Activated naive CD4-positive, alpha-beta T cell treated with anti-CD3 and anti-CD28 coated beads, Interleukin-2, amount 10 ng/mL, durations not matched to agents 7 days and 5 days (primary cell): Measurements from ENCODE around the gene CTNNAL1.
"Not testable (repeated sequence)": the region's sequence is repeated elsewhere in the genome, so short reads cannot be mapped to it uniquely, and the experiment has no call there.

Source experiments
- CTCF ChIA-PET: fragments of 350-600 bp; sonication (Branson Sonifier 250); formaldehyde crosslinking; loops from one replicate; lab custom pipeline; 2021; ENCODE audit warnings: antibody characterized with exemption; lab: Charles Lee
- DNase-seq: peaks from one replicate; pipeline ENCODE4 v3.0.0-alpha.2; 2020
- H3K27ac Mint-ChIP-seq: one replicate; pipeline ENCODE4 v1.8.0; 2021; ENCODE audit warnings: mild to moderate bottlenecking, moderate library complexity, mixed read lengths
- H3K27me3 Mint-ChIP-seq: one replicate; pipeline ENCODE4 v1.8.0; 2021; ENCODE audit warnings: mild to moderate bottlenecking, mixed read lengths
- H3K36me3 Mint-ChIP-seq: one replicate; pipeline ENCODE4 v1.8.0; 2021; ENCODE audit warnings: mixed read lengths
- H3K4me1 Mint-ChIP-seq: one replicate; pipeline ENCODE4 v1.8.0; 2021; ENCODE audit warnings: mixed read lengths
- H3K4me3 Mint-ChIP-seq: one replicate; pipeline ENCODE4 v1.8.0; 2021; ENCODE audit warnings: mild to moderate bottlenecking, moderate library complexity, mixed read lengths
- H3K9me3 Mint-ChIP-seq: one replicate; pipeline ENCODE4 v1.8.0; 2021; ENCODE audit warnings: mixed read lengths

CTNNAL1 gene

GRCh38 chr9:108994695-108995094, 18.6 kb downstream of the CTNNAL1 start:
- no peak for DNase-seq
- no peak overlapping the region for H3K27ac Mint-ChIP-seq
- H3K4me3 Mint-ChIP-seq = no peak overlapping the region
- no peaks in the 10 kb centered on the region for H3K27me3 Mint-ChIP-seq
- H3K36me3 Mint-ChIP-seq = peaks cover 4% of the 10 kb centered on the region
- H3K9me3 Mint-ChIP-seq = no peaks in the 10 kb centered on the region
- H3K4me1 Mint-ChIP-seq = peaks cover 10% of the 10 kb centered on the region
- CTCF ChIA-PET = interaction anchor here (0.9 kb wide), 1 partner anchor 41 kb away, joined by 3 read pairs; no protein-coding TSS in a partner anchor

GRCh38 chr9:108991479-108991878, 21.8 kb downstream of the CTNNAL1 start:
- H3K27ac Mint-ChIP-seq = no peak overlapping the region
- no peaks in the 10 kb centered on the region for H3K9me3 Mint-ChIP-seq
- CTCF ChIA-PET = no interaction called here
- no peak for DNase-seq
- H3K36me3 Mint-ChIP-seq = peaks cover 8% of the 10 kb centered on the region
- H3K27me3 Mint-ChIP-seq = no peaks in the 10 kb centered on the region
- peaks cover 10% of the 10 kb centered on the region for H3K4me1 Mint-ChIP-seq
- H3K4me3 Mint-ChIP-seq = no peak overlapping the region

- CTCF ChIA-PET = no interaction called here
- Mint-ChIP-seq H3K4me1 (no peaks in the 10 kb centered on the region), H3K4me3 (no peak overlapping the region), H3K27me3 (no peaks in the 10 kb centered on the region), H3K36me3 (peaks cover 4% of the 10 kb centered on the region), H3K9me3 (no peaks in the 10 kb centered on the region), H3K27ac (no peak overlapping the region)
- no peak for DNase-seq
Measured at GRCh38 chr9:108983885-108984284, 29.4 kb downstream of the CTNNAL1 start.

- Mint-ChIP-seq H3K27ac (no peak overlapping the region), H3K27me3 (no peaks in the 10 kb centered on the region), H3K4me3 (no peak overlapping the region), H3K36me3 (peaks cover 4% of the 10 kb centered on the region), H3K9me3 (no peaks in the 10 kb centered on the region), H3K4me1 (no peaks in the 10 kb centered on the region)
- DNase-seq = no peak
- CTCF ChIA-PET = no interaction called here
Measured at GRCh38 chr9:108980893-108981292, 32.4 kb downstream of the CTNNAL1 start.

DNA sequence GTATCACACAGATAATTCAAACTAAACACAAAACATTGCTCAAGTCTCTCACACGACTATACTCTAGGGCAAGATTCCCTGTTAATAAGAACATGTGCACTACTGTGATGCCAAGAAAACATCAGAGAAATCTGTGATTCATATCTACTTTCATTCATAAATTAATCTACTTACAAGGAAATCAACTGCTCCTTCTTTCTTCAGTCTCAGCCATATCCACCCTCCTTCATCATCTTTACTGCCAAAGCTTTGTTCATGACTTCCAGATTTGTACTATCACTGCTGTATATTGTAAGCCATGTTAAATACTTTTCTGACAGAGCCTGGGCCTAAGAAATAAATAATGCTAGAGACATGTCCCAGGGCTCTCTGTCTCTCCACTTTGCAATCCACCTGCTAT, 35.1 kb downstream of the CTNNAL1 start:
- Mint-ChIP-seq H3K4me1 (no peaks in the 10 kb centered on the region), H3K27me3 (no peaks in the 10 kb centered on the region), H3K4me3 (no peak overlapping the region), H3K9me3 (no peaks in the 10 kb centered on the region), H3K36me3 (peaks cover 4% of the 10 kb centered on the region), H3K27ac (no peak overlapping the region)
- CTCF ChIA-PET = interaction anchor here (1.5 kb wide), 1 partner anchor 24 kb away, joined by 3 read pairs; no protein-coding TSS in a partner anchor
- DNase-seq = no peak

GRCh38 chr9:108973895-108974294, 39.4 kb downstream of the CTNNAL1 start:
- Mint-ChIP-seq H3K4me1 (no peaks in the 10 kb centered on the region), H3K27me3 (no peaks in the 10 kb centered on the region), H3K4me3 (no peak overlapping the region), H3K27ac (no peak overlapping the region), H3K36me3 (peaks cover 15% of the 10 kb centered on the region), H3K9me3 (peaks cover 5% of the 10 kb centered on the region)
- CTCF ChIA-PET = no interaction called here
- no peak for DNase-seq

DNA sequence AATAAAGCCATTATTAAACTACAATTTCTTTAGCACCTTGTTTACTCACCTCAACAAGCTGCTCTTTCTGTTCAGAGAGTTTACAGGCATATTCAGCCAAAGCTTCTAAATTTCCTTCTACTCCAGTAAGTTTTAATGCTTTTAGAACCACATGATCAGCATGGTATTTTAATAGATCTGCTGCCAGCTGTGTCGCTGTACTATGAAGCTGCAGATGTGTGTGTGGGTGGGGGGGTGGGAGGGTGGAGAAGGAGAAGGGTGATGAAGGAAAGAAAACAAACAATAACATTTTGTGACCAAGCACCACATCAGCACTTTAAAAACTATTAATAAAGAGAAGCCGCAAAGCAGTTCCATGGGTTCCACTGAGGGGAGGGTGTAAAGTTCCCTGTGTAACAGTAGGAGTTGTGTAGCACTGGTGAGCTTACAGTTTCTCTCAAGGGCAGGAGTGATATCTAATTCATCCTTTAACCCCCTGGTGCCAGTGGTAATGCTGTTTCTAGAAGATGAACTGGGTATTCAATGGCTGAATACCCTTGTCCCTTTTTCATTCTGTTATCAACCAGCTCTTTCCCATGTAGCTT, 40.6 kb downstream of the CTNNAL1 start:
- CTCF ChIA-PET = no interaction called here
- H3K36me3 Mint-ChIP-seq = peaks cover 11% of the 10 kb centered on the region
- H3K4me3 Mint-ChIP-seq = no peak overlapping the region
- no peaks in the 10 kb centered on the region for H3K27me3 Mint-ChIP-seq
- DNase-seq = no peak
- peaks cover 5% of the 10 kb centered on the region for H3K9me3 Mint-ChIP-seq
- H3K27ac Mint-ChIP-seq = no peak overlapping the region
- no peaks in the 10 kb centered on the region for H3K4me1 Mint-ChIP-seq

GRCh38 chr9:108972186-108972585, 41.1 kb downstream of the CTNNAL1 start:
- CTCF ChIA-PET = no interaction called here
- H3K4me1 Mint-ChIP-seq = no peaks in the 10 kb centered on the region
- no peak overlapping the region for H3K4me3 Mint-ChIP-seq
- peaks cover 11% of the 10 kb centered on the region for H3K36me3 Mint-ChIP-seq
- H3K9me3 Mint-ChIP-seq = peaks cover 5% of the 10 kb centered on the region
- no peak for DNase-seq
- H3K27ac Mint-ChIP-seq = no peak overlapping the region
- no peaks in the 10 kb centered on the region for H3K27me3 Mint-ChIP-seq

- H3K9me3 Mint-ChIP-seq, H3K4me3 Mint-ChIP-seq, H3K27ac Mint-ChIP-seq, DNase-seq, H3K27me3 Mint-ChIP-seq, CTCF ChIA-PET, H3K4me1 Mint-ChIP-seq: not testable (repeated sequence)
- H3K36me3 Mint-ChIP-seq = peaks cover 11% of the 10 kb centered on the region
Measured at GRCh38 chr9:108971392-108971791, 41.9 kb downstream of the CTNNAL1 start.

- Mint-ChIP-seq H3K4me1 (no peaks in the 10 kb centered on the region), H3K27ac (no peak overlapping the region), H3K4me3 (no peak overlapping the region), H3K9me3 (peaks cover 5% of the 10 kb centered on the region), H3K27me3 (no peaks in the 10 kb centered on the region), H3K36me3 (peaks cover 11% of the 10 kb centered on the region)
- CTCF ChIA-PET = interaction anchor here (1.5 kb wide), 1 partner anchor 14 kb away, joined by 6 read pairs; no protein-coding TSS in a partner anchor
- DNase-seq = no peak
Measured at GRCh38 chr9:108967916-108968315, 45.4 kb downstream of the CTNNAL1 start.

GRCh38 chr9:108963459-108964143, 49.7 kb downstream of the CTNNAL1 start:
- Mint-ChIP-seq H3K9me3 (no peaks in the 10 kb centered on the region), H3K4me3 (no peak overlapping the region), H3K27me3 (no peaks in the 10 kb centered on the region), H3K36me3 (no peaks in the 10 kb centered on the region), H3K27ac (no peak overlapping the region), H3K4me1 (no peaks in the 10 kb centered on the region)
- DNase-seq = no peak
- CTCF ChIA-PET = interaction anchor here (1.3 to 3.0 kb wide), 2 partner anchors 10 to 22 kb away, joined by 4 to 18 read pairs; no protein-coding TSS in a partner anchor

- H3K4me1 Mint-ChIP-seq = no peaks in the 10 kb centered on the region
Measured at GRCh38 chr9:108961151-108961550, 52.1 kb downstream of the CTNNAL1 start.

DNA sequence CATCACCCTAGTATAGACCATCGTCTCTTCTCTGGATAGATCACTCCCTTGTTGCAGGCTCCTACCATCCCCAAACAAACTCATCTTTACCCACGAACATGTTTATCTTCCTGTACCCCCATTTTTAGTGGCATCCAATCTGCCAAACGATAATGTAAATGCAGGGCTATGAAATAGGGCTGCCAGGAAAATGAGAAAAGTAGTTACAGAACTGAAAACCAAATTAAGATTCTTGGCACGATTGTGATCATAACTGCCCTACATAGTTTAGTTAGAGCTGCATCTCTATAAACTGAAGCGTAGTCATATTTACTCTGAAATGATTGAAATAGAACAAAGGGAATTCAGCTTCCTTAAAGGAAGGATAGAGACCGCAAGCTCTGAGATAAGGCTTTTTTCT, 53.0 kb downstream of the CTNNAL1 start:
- H3K4me3 Mint-ChIP-seq = no peak overlapping the region
- no peaks in the 10 kb centered on the region for H3K36me3 Mint-ChIP-seq
- CTCF ChIA-PET = no interaction called here
- DNase-seq = no peak
- no peaks in the 10 kb centered on the region for H3K9me3 Mint-ChIP-seq
- H3K27me3 Mint-ChIP-seq = no peaks in the 10 kb centered on the region
- H3K4me1 Mint-ChIP-seq = no peaks in the 10 kb centered on the region
- H3K27ac Mint-ChIP-seq = no peak overlapping the region

More at GRCh38 chr9:108961151-108961550, 52.1 kb downstream of the CTNNAL1 start:
- H3K27ac Mint-ChIP-seq = no peak overlapping the region
- CTCF ChIA-PET = interaction anchor here (0.9 kb wide), 1 partner anchor 9 kb away, joined by 3 read pairs; no protein-coding TSS in a partner anchor
- no peaks in the 10 kb centered on the region for H3K9me3 Mint-ChIP-seq
- H3K36me3 Mint-ChIP-seq = no peaks in the 10 kb centered on the region
- H3K27me3 Mint-ChIP-seq = no peaks in the 10 kb centered on the region
- H3K4me3 Mint-ChIP-seq = no peak overlapping the region
- DNase-seq = no peak

GRCh38 chr9:108956631-108957026, 56.7 kb downstream of the CTNNAL1 start:
- no peaks in the 10 kb centered on the region for H3K27me3 Mint-ChIP-seq
- no peak for DNase-seq
- CTCF ChIA-PET = no interaction called here
- no peak overlapping the region for H3K4me3 Mint-ChIP-seq
- no peaks in the 10 kb centered on the region for H3K36me3 Mint-ChIP-seq
- H3K27ac Mint-ChIP-seq = no peak overlapping the region
- H3K4me1 Mint-ChIP-seq = no peaks in the 10 kb centered on the region
- H3K9me3 Mint-ChIP-seq = no peaks in the 10 kb centered on the region
